NCI-H460 (cell line): ENCODE data around the gene PAM16. TPM values are rescaled to one million over a fixed set of nuclear protein-coding genes. Genes with fewer than 3 reads are reported as not detected.
A peak's percentile ranks its signal among the peaks of the same experiment; 100 is the strongest.
"Not testable (repeated sequence)": the region's sequence is repeated elsewhere in the genome, so short reads cannot be mapped to it uniquely, and the experiment has no call there.

ENCODE experiments used
- DNase-seq: peaks from one replicate; pipeline ENCODE4 v3.0.0-alpha.2; 2016; ENCODE audit warnings: low read depth; ENCODE audit errors: extremely low read depth
- polyA plus RNA-seq: library from polyadenylated mRNA; depleted of rRNA; stranded (reverse); fragments of >200 nt; gene quantifications from 2 replicates; pipeline ENCODE4 v1.2.3, GENCODE V29; 2014; cell fraction: nucleus; rRNA removed
- total RNA-seq: library from RNA; depleted of rRNA; stranded (reverse); fragments of >200 nt; shearing (Covaris generic); gene quantifications from 2 replicates; pipeline ENCODE4 v1.2.3, GENCODE V29; 2014; rRNA removed

Gene PAM16
- 65.7 and 80.6 TPM in 2 replicates for total RNA-seq
- 212 and 227 TPM in 2 replicates for polyA plus RNA-seq

GRCh38 chr16:4350787-4351659, at the start of gene PAM16:
TSS of gene PAM16 (minus strand) at chr16:4351321. CDS start at chr16:4351234, 87 bp downstream.
- peak; percentile 93 for DNase-seq

- no peak for DNase-seq
Observed at GRCh38 chr16:4399001-4399730, 48.0 kb upstream of the PAM16 start.

GRCh38 chr16:4395055-4395726, 44.1 kb upstream of the PAM16 start:
- no peak for DNase-seq

- not testable (repeated sequence) for DNase-seq
Observed at GRCh38 chr16:4393850-4394249, 42.7 kb upstream of the PAM16 start.

GRCh38 chr16:4393240-4393600, 42.1 kb upstream of the PAM16 start:
- DNase-seq, result no peak

- DNase-seq, result no peak
Observed at GRCh38 chr16:4392382-4393239, 41.5 kb upstream of the PAM16 start.

- no peak for DNase-seq
Observed at GRCh38 chr16:4391631-4392381, 40.7 kb upstream of the PAM16 start.

GRCh38 chr16:4390266-4391260, 39.4 kb upstream of the PAM16 start:
- no peak for DNase-seq

- no peak for DNase-seq
Observed at GRCh38 chr16:4389051-4389955, 38.2 kb upstream of the PAM16 start.

GRCh38 chr16:4388271-4389021, 37.3 kb upstream of the PAM16 start:
- no peak for DNase-seq

- no peak for DNase-seq
Observed at GRCh38 chr16:4387781-4388180, 36.7 kb upstream of the PAM16 start.

- no peak for DNase-seq
Observed at GRCh38 chr16:4386951-4387565, 35.9 kb upstream of the PAM16 start.

- no peak for DNase-seq
Observed at GRCh38 chr16:4386451-4386805, 35.3 kb upstream of the PAM16 start.

GRCh38 chr16:4385789-4386450, 34.8 kb upstream of the PAM16 start:
- no peak for DNase-seq

- DNase-seq, result no peak
Observed at GRCh38 chr16:4385066-4385788, 34.1 kb upstream of the PAM16 start.
